Measurements from ENCODE around the gene TEAD3.
A peak's percentile ranks its signal among the peaks of the same experiment; 100 is the strongest.
"Not testable (repeated sequence)": the region's sequence is repeated elsewhere in the genome, so short reads cannot be mapped to it uniquely, and the experiment has no call there.

TEAD3 gene

DNA sequence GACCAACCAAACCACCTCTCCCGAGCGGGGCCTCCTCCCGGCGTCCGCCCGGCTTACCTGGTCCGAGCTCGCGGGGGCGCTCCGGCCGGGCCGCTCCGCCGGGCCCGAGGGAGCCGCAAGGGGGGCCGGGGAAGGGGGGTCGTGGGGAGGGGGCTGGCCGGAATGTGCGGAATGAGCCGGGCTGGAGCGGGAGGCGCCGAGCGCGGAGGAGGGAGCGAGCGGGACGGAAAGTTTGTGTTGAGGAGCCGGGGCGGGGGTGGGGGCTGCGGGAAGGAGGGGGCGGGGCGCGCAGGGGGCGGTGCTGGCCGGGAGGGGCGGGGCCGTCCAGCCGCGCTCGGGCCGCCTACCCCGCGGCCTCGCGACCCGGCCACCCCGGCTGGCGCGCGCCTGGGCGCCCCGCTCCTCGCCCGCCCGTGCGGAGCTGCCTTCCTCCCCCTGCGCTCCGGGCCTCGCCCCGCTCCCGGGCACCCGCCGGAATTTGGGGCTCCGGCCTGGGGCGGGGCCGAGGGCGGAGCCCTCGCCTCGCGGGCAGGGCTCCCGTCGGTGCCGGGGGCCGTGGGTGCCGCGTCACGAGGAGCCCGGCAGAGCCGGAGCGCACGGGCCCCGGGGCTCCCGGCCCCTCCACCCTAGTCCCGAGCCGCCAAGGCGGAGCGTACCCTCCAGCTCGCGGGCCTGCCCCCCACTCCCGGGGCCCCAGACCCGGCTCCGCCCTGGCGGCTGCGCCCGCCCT lies at the start of gene TEAD3:
TEAD3 (minus strand) TSS at position 239 of the 730 bp plus-strand sequence.
- no peak for DNase-seq (ENCODE audit: low read depth)

DNA sequence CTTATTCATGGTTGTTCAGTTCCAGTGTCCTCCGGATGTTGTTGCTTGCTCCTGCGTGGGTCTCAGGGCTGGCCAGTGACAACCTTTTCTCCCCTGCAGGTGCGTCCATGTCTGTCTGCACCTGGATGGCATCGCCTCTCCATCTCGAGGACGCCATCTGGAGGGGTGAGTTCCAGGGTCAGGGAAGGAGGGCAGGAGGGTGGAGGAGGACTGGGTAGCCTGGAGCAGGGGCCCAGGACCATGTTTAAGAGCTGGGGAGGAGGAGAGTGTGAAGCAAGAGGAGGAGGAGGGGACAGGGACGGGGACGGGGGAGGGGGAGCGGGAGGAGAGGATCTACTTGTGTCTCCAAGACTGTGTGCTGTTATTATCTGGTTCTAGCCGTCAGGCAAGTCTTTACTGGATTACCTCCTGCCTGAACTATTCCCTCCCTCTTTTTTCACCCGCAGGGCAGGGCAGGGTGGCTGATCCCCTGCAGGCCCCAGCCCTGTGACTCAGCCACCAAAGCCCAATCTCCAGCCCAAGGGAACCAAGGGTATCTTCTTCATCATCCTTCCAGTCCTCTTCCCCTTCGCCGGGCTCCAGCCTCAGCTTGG lies 48.0 kb upstream of the TEAD3 start:
- no peak for DNase-seq (ENCODE audit: low read depth)

DNA sequence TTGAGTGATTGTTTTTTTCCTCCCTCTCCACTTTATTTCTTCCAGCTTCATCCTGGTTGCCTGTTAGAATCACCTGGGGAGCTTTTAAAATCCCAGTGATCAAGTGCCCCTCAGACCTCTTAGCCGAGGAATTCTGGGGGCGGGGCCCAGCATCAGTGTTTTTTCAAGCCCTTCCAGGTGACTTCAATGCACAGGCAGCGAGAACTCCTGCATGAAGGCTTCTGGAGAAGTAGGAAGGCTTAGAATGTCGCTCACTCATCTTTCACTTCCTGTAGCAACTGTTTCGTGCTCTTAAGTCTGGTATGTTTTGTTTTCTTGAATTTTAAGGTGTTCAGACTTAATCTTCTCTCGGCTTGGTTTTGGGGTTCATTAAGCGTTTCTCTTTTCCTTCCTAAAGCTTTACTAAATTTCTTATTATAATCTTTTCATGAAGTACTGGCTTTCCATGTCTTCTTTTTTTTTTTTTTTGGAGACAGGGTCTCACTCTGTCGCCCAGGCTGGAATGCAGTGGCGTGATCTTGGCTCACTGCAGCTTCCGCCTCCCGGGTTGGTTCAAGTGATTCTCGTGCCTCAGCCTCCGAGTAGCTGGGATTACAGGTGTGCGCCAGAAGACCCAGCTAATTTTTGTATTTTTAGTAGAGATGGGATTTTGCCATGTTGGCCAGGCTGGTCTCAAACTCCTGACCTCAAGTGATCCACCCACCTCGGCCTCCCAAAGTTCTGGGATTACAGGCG lies 46.7 kb upstream of the TEAD3 start:
- no peak for DNase-seq (ENCODE audit: low read depth)

DNA sequence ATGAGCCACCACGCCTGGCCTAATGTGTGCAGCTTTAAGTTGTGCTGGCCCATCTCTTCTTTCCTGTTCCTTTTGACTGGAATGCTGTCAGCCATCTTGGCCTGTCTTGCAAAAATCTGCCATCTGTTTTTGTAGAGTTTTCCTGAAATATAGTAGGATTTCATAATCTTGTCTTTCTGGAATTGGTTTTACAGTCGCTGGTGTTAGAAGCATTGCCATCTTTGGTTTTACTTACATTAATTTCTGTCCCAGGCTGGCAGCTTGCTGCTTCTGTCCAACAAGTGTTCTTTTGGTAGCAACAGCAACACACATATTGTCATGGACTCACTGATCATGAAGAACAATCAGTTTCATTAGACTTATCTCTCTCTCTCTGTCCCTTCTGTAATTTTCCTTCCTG lies 45.0 kb upstream of the TEAD3 start:
- no peak for DNase-seq (ENCODE audit: low read depth)

DNA sequence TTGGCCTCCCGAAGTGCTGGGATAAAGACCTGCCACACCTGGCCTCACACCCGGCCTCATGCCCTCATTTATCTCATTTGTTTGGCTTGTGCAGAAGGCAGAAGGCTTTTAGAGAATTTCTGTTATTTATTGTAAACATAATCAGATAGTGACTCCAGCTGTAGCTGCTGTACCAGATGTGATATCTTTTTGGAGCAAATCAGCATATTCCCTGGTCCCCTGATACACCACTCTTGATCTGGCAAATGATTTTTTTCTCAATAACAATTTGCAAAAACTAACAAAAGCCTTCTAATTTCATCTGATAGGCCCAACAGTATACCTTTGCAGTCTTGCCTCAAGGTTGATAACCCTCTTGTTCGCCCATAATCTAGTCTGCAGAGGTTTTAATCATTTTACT lies 42.3 kb upstream of the TEAD3 start:
- DNase-seq (ENCODE audit: low read depth): no peak

DNA sequence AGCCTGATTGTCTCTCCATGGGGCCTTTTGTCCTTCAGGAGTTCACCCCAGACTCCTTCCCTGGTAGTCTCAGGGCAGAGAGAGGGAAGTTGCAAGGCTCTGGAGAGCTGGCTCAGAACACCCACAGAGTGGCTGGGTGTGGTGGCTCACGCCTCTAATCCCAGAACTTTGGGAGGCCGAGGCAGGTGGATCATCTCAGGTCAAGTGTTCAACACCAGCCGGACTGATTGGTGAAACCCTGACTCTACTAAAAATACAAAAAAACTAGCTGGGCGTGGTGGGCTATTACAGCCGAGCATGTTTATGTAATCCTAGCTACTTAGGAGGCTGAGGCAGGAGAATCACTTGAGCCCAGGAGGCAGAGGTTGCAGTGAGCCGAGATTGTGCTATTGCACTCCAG lies 39.0 kb upstream of the TEAD3 start:
- not testable (repeated sequence) for DNase-seq (ENCODE audit: low read depth)

DNA sequence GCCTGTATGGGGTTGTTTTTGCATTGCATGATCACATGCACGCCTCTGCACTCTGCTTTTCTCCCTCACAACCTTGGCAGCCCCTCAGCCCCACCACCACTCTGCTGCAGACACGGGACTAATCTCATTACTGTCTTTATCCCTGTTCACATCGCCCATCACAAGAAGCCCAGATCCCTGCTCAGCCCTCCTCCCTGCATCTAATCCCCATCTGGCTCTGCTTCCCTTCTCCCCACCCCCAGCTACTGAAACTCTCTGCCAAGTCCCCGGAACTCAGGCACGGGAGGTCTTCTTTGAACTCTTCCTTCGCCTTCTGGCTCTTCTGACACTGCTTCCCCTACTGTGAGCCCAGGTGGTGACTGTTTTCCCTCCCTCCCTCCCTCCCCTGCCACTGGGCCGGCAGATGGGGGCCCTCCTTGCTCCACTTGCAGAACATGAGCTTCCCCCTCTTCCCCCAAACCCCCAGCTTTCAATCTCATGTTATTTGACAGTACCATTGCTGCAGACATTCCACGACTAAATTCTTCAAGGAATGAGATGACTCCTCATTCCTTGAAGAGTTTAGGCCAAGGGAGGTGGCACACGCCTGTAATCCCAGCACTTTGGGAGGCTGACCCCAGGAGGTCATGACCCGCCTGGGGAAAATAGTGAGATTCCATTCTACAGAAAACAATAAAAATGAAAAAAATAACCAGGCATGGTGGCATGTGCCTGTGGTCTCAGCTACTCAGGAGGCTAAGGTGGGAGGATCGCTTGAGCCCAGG lies 37.7 kb upstream of the TEAD3 start:
- DNase-seq (ENCODE audit: low read depth): no peak

DNA sequence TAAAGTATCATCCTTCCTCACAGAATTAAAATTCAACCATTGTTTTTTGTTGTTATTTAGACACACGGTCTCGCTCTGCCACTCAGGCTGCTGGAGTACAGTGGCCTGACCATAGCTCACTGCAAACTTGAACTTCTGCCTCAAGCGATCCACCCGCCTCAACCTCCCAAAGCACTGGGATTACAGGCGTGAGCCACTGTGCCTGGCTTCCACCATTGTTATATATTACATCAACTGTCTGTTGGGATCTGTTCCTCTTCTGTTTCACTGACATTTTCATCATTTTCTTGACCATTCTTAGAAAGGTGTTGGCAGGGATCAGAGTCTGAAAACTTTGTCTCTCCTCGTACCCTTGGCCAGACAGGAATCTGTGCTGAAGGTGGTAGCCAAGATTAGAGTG lies 37.1 kb upstream of the TEAD3 start:
- no peak for DNase-seq (ENCODE audit: low read depth)

DNA sequence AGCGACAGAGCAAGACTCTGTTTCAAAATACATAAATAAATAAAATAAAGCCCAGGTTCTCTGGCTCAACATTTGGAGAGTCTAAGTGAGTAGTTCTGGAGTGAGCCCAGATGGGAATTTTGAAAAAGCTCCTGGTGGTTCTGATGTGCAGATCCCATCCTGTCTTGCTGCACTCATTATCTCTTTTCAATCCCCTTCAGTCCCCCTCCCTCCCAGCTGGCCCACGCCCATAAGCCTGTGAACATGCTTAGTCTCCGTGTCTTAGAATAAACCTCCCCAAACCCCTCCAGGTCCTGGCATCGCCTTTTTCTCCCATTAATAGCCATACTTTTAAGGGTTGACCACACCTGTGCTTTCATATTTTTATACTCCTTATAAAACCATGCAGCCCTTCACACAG lies 35.2 kb upstream of the TEAD3 start:
- DNase-seq (ENCODE audit: low read depth): no peak

DNA sequence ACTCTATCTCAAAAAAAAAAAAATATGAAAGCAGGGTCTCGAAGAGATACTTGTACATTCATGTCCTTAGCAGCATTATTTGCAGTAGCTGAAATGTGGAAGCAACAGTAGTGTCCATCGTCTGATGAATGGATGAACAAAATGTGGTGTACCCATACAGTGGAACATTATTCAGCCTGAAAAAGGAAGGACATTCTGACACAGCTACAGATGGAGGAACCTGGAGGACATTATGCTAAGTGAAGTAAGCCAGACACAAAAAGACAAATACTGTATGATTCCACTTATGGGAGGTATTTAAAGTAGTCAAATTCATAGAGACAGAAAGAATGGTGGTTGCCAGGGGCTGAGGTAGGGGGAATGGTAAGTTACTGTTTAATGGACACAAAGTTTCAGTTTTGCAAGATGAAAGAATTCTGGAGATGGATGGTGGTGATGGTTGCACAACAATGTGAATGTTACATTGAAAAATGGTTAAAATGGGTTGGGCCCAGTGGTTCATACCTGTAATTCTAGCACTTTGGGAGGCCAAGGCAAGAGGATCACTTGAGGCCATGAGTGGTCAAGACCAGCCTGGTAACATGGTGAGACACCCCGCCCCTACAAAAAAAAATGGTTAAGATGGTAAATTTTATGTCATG lies 27.6 kb upstream of the TEAD3 start:
- DNase-seq (ENCODE audit: low read depth): no peak

DNA sequence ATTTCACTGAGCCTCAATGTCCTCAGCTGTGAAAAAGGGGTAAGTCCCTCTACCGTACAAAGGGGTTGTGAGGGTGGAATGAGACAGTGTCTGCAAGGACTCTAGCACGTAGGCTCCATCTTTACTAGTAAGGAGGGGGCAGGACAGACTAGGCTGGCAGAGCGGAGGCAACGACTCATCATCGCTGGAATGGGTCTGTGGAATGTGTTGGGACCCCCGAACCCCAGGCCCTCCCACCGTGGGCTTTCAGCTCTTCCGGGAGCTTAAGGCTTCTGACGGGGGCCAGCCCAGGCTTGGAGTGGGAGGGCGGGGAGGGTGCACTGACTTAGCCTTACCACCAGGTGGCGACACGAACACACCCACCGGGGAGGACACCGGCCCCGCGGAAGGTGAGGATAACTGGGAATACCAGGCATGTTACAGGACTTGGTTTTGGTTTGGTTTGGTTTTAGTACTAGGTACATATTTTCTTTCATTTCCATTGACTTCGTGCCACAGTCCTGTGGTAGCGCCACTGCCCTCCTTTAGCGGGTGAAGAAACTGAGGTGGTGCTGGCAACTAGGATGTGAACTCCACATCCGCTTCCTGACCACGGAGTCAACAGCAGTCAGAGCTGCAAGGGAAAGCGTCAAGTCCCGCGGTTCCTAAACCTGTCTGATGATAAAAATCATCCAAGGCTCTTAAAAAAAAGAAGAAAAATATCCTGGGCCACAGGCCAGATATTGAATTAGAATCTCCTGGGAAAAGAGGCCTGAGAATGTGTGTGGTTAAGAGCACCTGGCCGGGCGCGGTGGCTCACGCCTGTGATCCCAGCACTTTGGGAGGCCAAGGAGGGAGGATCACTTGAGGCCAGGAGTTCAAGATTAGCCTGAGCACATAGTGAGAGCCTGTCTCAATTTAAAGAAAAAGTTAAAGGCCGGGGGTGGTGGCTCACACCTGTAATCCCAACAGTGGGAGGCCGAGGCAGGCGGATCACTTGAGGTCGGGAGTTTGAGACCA lies 26.1 kb upstream of the TEAD3 start:
- peak; percentile 15 for DNase-seq (ENCODE audit: low read depth)

DNA sequence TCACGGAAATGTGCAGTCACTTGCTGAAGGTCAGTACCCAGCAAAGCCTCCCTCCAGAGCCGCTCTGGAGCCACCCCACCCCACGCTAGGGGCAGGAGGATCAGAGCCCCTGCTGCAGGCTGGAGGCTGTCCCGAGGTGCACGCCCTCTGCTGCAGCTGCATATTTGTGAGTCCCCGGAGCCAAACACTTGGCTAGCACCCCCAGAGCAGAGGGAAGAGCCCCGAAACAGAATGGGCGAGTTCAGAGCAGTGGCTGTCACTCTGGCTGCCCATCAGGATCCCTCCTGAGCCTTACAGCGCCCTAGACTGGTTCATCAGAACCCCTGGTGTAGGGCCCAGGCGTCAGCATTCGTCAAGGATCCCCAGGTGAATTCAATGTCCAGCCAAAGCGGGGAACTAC lies 25.3 kb upstream of the TEAD3 start:
- no peak for DNase-seq (ENCODE audit: low read depth)

DNA sequence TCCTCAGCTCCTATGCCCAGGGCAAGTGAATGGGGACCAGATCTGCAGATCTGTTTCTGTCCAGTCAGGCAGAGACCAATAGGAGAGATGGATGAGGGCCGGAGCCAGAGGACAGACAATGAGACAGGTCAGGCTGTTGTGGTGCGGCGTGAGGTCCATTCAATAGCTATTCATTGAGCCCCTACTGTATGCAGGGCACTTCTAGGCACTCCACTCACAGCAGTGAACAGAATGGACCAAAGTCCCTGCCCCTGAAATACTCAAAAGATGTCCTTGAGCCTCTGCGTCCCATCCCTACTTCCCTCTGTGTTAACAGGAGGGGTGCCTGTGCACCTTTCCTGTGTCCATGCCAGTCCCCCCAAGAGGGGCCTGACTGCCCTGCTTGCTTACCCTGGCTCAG lies 24.4 kb upstream of the TEAD3 start:
- no peak for DNase-seq (ENCODE audit: low read depth)

DNA sequence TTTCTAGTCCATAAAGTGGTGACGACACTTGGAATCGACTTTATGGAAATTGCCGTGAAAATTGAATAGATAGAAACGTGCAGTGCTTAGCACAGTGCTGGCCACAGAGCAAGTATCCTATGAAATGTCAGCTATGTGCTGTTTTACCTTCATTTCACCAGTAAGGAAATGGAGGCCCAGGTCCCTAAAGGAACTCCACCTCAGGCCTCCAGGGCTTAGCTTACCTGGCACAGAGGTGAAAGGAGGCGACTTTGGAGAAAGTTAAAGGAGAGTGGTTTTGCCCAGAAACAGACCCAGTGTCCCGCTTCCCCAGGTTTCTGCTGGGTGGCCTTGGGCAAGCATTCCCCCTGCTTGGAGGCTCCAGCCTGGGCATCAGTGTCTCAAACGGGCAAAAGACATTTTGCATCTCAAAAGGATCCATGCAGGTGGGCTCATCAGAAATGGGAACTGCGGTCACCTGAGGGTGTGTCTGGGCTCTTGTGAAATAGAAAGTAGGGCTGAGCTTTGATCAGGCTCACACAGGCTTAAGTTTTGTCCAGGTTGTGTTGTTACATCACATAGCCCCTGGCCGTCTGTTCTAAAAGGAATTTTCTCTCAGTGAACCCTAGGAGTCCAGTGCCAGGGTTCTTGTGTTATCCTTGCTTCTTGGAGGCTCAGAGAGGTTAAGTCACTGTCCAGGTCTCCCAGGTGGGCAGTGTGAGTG lies 22.6 kb upstream of the TEAD3 start:
- no peak for DNase-seq (ENCODE audit: low read depth)

DNA sequence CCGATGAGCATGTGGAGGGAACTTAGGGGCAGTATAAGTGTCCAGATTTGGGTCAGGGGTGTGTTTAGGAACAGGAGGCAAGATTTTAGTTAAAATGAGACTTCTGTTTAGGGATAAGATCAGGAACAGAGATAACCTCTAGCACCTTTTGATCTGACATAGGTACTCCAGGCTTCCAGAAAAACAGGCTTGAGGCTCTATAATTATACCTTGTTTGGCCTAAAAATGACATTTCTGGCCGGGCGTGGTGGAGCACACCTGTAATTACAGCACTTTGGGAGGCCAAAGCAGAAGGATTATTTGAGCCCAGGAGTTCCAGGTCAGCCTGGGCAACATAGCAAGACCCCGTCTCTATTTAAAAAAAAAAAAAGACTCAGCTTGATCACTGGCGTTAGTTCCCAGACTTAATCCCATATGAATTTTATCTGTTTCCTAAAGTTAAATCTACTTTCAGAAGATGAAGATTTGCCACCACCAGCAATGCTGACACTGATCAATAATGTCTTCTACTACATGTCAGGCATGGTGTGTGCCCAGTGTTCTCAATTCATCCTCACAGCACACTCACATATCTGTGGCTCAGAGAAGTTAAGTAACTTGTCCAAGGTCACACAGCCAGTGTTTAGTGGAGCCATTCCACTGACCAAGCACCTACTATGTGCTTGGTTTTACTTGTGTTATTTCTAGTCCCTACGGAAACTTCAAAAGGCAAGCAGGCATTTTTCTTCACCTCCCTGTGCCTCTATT lies 21.9 kb upstream of the TEAD3 start:
- DNase-seq (ENCODE audit: low read depth): no peak

DNA sequence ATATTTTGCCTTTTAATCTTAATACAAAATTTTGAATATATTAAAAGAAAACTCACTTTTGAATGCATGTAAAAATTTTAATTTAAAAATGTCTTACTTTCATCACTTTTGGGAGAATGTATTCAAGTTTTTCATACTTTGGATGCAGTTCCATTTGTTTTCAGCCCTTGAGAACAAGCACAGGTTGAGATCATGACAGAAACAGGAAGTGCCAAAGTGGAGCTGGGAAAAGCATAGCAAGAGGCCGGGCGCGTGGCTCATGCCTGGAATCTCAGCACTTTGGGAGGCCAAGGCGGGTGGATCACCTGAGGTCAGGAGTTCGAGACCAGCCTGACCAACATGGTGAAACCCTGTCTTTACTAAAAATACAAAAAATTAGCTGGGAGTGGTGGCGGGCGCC lies 21.1 kb upstream of the TEAD3 start:
- not testable (repeated sequence) for DNase-seq (ENCODE audit: low read depth)

DNA sequence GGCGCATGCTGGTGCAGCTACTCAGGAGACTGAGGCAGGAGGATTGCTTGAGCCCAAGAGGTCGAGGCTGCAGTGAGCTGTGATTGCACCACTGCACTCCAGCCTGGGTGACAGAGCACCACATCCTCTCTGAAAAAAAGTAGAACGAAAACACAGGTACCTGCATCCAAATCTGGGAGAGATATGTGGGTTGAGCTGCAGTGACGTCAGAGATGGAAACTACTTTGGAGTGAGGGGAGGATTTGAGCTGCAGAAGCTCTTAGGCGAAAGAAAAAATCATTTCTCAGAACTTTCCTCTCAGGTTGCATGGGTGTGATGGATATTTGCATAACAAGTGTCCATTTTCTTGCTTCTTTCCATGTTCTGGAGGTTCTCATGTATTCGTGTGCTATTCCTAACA lies 19.8 kb upstream of the TEAD3 start:
- no peak for DNase-seq (ENCODE audit: low read depth)

DNA sequence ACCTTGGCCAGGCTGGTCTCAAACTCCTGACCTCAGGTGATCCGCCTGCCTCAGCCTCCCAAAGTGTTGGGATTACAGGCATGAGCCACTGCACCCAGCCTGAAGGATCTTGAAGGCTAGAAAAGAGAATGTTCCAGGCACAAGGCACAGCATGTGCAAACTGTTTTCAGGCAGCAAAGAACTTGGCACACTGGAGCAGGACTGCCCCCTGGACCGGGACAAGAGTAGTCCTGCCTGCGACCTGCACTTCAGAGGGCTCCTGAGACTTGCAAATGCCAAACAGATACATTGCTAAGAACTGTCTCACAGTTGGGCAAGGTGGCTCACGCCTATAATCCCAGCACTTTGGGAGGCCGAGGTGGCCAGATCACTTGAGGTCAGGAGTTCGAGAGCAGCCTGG lies 19.1 kb upstream of the TEAD3 start:
- DNase-seq (ENCODE audit: low read depth): not testable (repeated sequence)

DNA sequence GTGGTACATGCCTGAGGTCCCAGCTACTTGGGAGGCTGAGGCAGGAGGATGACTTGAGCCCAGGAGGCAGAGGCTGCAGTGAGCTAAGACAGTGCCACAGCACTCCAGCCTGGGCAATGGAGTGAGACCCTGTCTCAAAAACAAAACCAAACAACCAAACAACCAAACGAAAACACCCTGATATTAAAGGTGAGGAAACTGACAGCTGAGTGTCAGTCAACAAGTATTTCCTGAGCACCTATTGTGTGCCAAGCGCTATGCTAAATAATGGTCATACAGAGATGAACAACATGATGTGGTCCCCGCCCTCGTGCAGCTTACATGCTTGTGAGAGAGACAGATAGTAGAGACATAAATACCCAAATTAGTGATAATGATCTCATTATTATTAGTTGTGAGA lies 17.7 kb upstream of the TEAD3 start:
- no peak for DNase-seq (ENCODE audit: low read depth)

DNA sequence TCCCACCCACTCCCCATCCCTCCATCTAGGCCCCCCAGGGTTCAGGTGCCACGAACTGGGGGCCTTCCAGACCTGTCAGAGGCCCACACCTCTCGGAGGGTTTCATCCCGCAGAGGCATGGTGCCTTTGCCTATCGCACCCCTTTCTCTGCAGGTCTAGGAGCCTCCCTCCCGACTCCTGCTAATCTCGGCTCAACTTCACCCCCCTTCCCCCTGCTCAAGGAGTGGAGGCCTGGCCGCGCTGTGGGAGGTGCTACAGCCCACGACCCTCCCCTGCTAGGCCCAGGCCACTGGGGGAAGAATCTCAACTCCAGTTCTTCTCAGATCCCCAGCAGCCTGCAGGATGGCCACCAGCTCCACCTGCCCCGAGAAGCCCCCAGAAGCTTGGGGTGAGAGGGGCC lies 15.9 kb upstream of the TEAD3 start, which contains the start of gene TULP1:
TULP1 (minus strand) TSS at position 157 of the 400 bp plus-strand sequence; CDS start at position 119, 38 bp downstream.
- DNase-seq (ENCODE audit: low read depth): no peak

Measured in non-pigmented ciliary epithelial cell (primary cell).